GM21390 (cell line): ENCODE data around the gene IQSEC1.

Source experiments
- ATAC-seq: cut with Tn5 transposase; IDR thresholded peaks from one replicate; pipeline ENCODE4 v1.9.1; 2021; ENCODE audit not compliant: unreplicated experiment

IQSEC1 gene

GRCh38 chr3:13005301-13005700 lies 67.9 kb downstream of the IQSEC1 start:
- ATAC-seq = no peak

DNA sequence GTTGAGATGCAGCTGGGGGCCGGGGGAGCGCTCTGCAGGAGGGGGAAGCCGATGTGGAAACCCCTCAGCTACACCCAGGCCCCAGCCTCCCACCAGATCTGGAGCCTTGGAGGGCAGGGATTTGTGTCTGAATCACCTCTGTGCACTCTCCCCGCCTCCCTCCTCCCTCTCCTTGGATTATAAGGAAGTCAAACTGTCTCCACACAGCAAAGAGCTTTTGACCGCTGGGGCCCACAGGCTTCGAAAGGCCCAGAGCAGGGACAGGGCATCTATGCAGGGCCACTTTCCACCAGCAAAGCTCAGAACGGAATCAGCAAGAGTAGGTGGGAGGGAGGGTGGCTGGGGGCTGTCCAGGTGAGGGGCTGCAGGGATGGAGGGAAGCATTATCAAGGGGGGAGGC lies 68.9 kb downstream of the IQSEC1 start:
- ATAC-seq = no peak

GRCh38 chr3:13003608-13004007 lies 69.6 kb downstream of the IQSEC1 start:
- no peak for ATAC-seq

DNA sequence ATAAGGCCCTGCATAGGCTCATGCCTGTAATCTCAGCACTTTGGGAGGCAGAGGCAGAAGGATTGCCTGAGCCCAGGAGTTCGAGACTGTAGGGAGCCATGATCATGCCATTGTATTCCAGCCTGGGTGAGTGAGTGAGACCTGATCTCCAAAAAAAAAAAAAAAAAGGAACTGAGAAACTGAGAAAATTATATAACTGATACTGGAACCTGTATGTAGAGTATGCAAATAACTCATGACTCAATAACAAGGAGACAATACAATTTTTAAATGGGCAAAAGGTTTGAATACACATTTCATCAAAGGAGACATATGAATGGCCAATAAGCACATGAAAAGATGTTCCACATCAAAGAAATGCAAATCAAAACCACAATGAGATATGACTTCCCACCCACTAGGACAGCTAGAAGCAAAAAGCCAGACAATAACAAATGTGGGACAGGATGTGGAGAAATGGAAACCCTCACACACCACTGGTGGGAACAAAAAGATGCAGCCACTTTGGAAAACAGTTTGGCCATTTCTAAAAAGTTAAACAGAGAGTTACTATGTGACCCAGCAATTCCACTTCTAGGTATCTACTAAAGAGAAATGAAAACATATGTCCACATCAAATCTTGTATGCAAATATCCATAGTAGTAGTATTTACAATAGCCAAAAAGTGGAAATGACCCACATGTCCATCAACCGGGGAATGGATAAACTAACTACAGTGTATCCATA lies 70.7 kb downstream of the IQSEC1 start:
- ATAC-seq = peak; percentile 80

GRCh38 chr3:12999147-13000140 lies 73.8 kb downstream of the IQSEC1 start:
- ATAC-seq = peak; percentile 36

DNA sequence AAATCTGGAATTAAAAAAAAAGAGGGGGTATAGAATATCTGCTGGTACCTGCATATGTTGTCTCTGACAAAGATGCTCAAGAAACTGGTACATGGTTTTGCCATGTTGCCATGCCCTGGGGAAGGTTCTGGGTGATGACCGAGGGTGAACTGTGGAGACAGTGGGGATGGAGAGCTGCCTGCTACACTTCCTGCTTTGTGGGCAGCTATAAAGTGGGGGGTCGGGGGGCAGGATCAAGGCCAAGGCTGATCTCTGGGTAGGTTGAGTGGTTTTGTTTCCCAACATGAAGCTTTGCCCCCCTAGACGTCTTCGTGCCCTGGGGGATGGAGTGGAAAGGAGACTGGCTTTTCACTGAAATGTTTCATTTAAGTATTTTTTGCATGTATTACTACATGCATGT lies 74.6 kb downstream of the IQSEC1 start:
- no peak for ATAC-seq

- no peak for ATAC-seq
Observed at GRCh38 chr3:12997387-12997786, 75.8 kb downstream of the IQSEC1 start.

DNA sequence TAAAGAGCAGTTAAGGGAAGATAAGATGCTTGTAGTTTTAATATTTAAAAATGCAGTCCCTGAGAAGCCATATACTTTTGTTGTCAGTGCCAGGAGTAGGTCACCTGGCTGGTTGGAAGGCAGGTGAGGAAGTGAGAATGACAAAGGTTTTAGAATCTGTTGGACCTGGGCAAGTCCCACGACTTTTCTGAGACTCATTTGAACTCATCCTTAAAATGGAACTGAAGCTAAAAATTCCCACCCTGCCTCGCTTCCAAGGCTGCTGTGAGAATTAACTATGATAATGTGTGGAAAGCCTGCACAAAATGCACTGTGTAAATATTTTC lies 77.1 kb downstream of the IQSEC1 start:
- ATAC-seq = no peak

DNA sequence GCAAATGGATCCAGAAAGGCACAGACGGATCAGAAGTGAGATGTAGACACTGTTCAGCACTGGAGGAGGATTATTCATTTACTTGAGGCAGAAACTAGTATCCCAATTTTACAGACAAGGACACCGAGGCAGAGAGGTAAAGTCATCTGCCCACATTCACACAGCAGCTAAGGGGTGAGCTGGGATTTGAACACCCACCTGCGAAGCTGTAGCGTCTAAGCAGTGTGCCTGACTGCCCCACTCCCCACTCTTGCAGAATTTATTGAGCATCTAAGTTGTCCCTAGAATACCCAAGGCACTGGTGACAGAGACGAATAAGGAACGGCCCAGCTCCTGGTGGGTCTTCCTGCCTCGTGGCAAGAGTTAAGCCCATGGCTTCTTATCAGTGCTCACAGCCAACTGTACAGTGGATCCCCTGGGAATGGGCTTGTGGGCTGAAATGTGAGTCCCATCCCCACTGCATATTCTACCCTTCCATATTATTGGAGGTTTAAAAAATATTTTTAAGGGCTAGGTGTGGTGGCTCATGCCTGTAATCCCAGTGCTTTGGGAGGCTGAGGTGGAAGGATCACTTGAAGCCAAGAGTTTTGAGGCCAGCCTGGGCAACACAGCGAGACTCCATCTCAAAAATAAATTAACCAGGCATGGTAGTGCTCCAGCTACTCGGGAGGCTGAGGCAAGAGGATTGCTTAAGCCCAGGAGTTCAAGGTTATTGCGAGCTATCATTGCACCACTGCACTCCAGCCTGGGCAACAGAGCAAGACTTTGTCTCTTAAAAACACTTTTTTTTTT lies 77.6 kb downstream of the IQSEC1 start:
- ATAC-seq = no peak

- ATAC-seq = peak; percentile 66
Observed at GRCh38 chr3:12994607-12995388, 78.4 kb downstream of the IQSEC1 start.

DNA sequence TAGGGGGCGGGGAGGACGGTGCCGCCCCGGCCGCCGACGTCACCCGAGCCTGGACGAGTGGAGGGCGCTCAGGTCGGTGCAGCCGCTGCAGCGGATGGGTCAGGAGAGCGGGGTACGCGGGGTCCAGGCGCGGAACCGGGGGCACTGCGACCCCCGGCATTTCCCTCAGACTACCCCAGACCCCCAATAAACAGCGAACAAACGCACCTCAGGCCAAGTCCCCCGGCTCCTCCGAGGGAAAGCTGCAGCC lies 78.9 kb downstream of the IQSEC1 start:
- peak; percentile 24 for ATAC-seq

- peak; percentile 27 for ATAC-seq
Observed at GRCh38 chr3:12993517-12994356, 79.5 kb downstream of the IQSEC1 start.

- ATAC-seq = no peak
Observed at GRCh38 chr3:12992629-12993516, 80.4 kb downstream of the IQSEC1 start.

GRCh38 chr3:12991861-12992281 lies 81.4 kb downstream of the IQSEC1 start:
- no peak for ATAC-seq

DNA sequence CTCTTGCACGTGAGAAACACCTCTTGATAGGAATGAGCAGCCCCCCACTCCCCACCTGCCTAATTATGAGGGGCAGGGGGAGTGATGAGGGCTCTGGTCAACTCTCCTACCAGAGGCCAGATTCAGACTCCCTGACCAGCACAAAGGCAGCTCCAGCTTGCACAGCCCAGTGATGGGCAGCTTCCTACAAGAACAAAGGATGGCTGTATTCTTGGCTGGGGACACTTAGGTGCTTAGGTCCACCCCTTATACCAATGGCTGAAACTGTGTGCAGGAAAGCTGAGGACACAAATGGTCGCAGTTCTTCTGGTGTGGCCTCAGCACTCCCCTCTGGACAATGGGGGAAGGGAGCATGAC lies 81.8 kb downstream of the IQSEC1 start:
- ATAC-seq = no peak

- ATAC-seq = no peak
Observed at GRCh38 chr3:12990781-12991480, 82.3 kb downstream of the IQSEC1 start.

- ATAC-seq = no peak
Observed at GRCh38 chr3:12990306-12990705, 82.9 kb downstream of the IQSEC1 start.

- ATAC-seq = no peak
Observed at GRCh38 chr3:12988728-12989454, 84.3 kb downstream of the IQSEC1 start.
